ENCODE measurements around the gene LITAF. TPM values are rescaled to one million over a fixed set of nuclear protein-coding genes. Genes with fewer than 3 reads are reported as not detected.

Gene LITAF
- polyA plus RNA-seq, 1 of the 3 experiments (the other 2 are of a cell fraction): 45.7 TPM

- DNase-seq: no peak
- CTCF ChIA-PET: interaction anchor here (0.6 kb wide), 1 partner anchor 46 kb away, joined by 3 read pairs; no protein-coding TSS in a partner anchor
- Histone ChIP-seq H3K79me2 (ENCODE audit: insufficient read depth) (no peaks in the 10 kb centered on the region), H3K9me2 (no peaks in the 10 kb centered on the region), H3K4me3 (ENCODE audit: low read depth in 2 of 2, low read length in 1 of 2) (no peak overlapping the region), H3K4me1 (ENCODE audit: control insufficient read depth in 1 of 2, insufficient read depth in 2 of 2, low read depth in 1 of 2, low read length in 1 of 2) (no peaks in the 10 kb centered on the region; a peak in 1 of 4 replicates), H3K27ac (ENCODE audit: low read depth in 2 of 2, low read length in 1 of 2) (no peak overlapping the region), H2AFZ (ENCODE audit: low read depth) (0 out of 2 replicates have a peak overlapping the region, but pooled peaks have one; percentile 2), H3K27me3 (ENCODE audit: insufficient read depth) (no peaks in the 10 kb centered on the region), H3K9ac (no peak overlapping the region), H3K4me2 (no peak overlapping the region), H3K9me3 (no peaks in the 10 kb centered on the region), H3F3A (replicated peaks; ENCODE audit: insufficient read depth) (peaks cover 3% of the 10 kb centered on the region), H4K20me1 (ENCODE audit: insufficient read depth) (no peaks in the 10 kb centered on the region), H3K36me3 (replicated peaks in 1 of 2; ENCODE audit: control insufficient read depth in 1 of 2, insufficient read depth in 2 of 2, low read length in 1 of 2) (no peaks in the 10 kb centered on the region)
- 82% methylated on average over 4 of the region's 4 CpGs for WGBS (ENCODE audit: low lambda C conversion rate)
- TF ChIP-seq SIN3A (IDR thresholded peaks at IDR 0.05; ENCODE audit: borderline replicate concordance, low read depth, low read length) (no peak), RCOR1 (IDR thresholded peaks at IDR 0.05; ENCODE audit: low read length) (no peak), FOXM1 (IDR thresholded peaks at IDR 0.05; ENCODE audit: low read depth) (no peak), SMC3 (IDR thresholded peaks at IDR 0.05; ENCODE audit: low read depth, low read length) (no peak), REST (IDR thresholded peaks at IDR 0.05; ENCODE audit: low read depth, low read length) (no peak), FOSL2 (IDR thresholded peaks at IDR 0.05; ENCODE audit: borderline replicate concordance, low read depth) (no peak), TAF1 (IDR thresholded peaks at IDR 0.05; ENCODE audit: borderline replicate concordance, low read depth, low read length) (no peak), FOXJ3 (CRISPR knock-in tag; IDR thresholded peaks at IDR 0.05) (no peak), GATA2 (CRISPR knock-in tag; IDR thresholded peaks at IDR 0.05) (no peak), EP300 (IDR thresholded peaks at IDR 0.05; ENCODE audit: borderline replicate concordance in 1 of 2, low read depth in 1 of 2, low read length in 1 of 2) (no peak), JUND (IDR thresholded peaks at IDR 0.05) (no peak), GABPA (IDR thresholded peaks at IDR 0.05; ENCODE audit: low read depth) (no peak), MAX (IDR thresholded peaks at IDR 0.05; ENCODE audit: low read depth) (no peak)
- TF ChIP-seq, protein P1, sequence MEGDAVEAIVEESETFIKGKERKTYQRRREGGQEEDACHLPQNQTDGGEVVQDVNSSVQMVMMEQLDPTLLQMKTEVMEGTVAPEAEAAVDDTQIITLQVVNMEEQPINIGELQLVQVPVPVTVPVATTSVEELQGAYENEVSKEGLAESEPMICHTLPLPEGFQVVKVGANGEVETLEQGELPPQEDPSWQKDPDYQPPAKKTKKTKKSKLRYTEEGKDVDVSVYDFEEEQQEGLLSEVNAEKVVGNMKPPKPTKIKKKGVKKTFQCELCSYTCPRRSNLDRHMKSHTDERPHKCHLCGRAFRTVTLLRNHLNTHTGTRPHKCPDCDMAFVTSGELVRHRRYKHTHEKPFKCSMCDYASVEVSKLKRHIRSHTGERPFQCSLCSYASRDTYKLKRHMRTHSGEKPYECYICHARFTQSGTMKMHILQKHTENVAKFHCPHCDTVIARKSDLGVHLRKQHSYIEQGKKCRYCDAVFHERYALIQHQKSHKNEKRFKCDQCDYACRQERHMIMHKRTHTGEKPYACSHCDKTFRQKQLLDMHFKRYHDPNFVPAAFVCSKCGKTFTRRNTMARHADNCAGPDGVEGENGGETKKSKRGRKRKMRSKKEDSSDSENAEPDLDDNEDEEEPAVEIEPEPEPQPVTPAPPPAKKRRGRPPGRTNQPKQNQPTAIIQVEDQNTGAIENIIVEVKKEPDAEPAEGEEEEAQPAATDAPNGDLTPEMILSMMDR (IDR thresholded peaks at IDR 0.05): no peak
- TF ChIP-seq, protein P2, sequence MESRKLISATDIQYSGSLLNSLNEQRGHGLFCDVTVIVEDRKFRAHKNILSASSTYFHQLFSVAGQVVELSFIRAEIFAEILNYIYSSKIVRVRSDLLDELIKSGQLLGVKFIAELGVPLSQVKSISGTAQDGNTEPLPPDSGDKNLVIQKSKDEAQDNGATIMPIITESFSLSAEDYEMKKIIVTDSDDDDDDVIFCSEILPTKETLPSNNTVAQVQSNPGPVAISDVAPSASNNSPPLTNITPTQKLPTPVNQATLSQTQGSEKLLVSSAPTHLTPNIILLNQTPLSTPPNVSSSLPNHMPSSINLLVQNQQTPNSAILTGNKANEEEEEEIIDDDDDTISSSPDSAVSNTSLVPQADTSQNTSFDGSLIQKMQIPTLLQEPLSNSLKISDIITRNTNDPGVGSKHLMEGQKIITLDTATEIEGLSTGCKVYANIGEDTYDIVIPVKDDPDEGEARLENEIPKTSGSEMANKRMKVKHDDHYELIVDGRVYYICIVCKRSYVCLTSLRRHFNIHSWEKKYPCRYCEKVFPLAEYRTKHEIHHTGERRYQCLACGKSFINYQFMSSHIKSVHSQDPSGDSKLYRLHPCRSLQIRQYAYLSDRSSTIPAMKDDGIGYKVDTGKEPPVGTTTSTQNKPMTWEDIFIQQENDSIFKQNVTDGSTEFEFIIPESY (IDR thresholded peaks at IDR 0.05; ENCODE audit: borderline replicate concordance, low read depth): no peak
- TF ChIP-seq, protein P3, sequence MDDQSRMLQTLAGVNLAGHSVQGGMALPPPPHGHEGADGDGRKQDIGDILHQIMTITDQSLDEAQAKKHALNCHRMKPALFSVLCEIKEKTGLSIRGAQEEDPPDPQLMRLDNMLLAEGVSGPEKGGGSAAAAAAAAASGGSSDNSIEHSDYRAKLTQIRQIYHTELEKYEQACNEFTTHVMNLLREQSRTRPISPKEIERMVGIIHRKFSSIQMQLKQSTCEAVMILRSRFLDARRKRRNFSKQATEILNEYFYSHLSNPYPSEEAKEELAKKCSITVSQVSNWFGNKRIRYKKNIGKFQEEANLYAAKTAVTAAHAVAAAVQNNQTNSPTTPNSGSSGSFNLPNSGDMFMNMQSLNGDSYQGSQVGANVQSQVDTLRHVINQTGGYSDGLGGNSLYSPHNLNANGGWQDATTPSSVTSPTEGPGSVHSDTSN (IDR thresholded peaks at IDR 0.05): no peak
- TF ChIP-seq, protein P4, sequence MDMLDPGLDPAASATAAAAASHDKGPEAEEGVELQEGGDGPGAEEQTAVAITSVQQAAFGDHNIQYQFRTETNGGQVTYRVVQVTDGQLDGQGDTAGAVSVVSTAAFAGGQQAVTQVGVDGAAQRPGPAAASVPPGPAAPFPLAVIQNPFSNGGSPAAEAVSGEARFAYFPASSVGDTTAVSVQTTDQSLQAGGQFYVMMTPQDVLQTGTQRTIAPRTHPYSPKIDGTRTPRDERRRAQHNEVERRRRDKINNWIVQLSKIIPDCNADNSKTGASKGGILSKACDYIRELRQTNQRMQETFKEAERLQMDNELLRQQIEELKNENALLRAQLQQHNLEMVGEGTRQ (IDR thresholded peaks at IDR 0.05; ENCODE audit: borderline replicate concordance, low read depth, low read length): no peak
- POLR2A ChIA-PET: no interaction called here
These were observed 10.0 kb upstream of the LITAF start for GRCh38 chr16:11596572-11597226.

All from SK-N-SH (cell line).